A673 (cell line): ENCODE results near the gene OXTR. TPM values are rescaled to one million over a fixed set of nuclear protein-coding genes. Genes with fewer than 3 reads are reported as not detected.

ENCODE experiments used
- BruUV-seq: library from RNA; stranded (reverse); fragments of 400-500 nt; replicated peaks from 2 replicates; lab custom pipeline; 2021; lab: Mats Ljungman, UMichigan
- CTCF ChIA-PET: fragments of 300-600 bp; sonication (Branson Sonifier 250); formaldehyde crosslinking; loops from one replicate; lab custom pipeline; 2022; ENCODE audit warnings: antibody characterized with exemption; lab: Charles Lee
- POLR2A ChIA-PET: fragments of 300-600 bp; sonication (Branson Sonifier 250); formaldehyde crosslinking; loops from one replicate; lab custom pipeline; 2022; ENCODE audit warnings: antibody characterized with exemption; ENCODE audit not compliant: low non-redundant PET; lab: Charles Lee
- DNase-seq: peaks from one replicate; pipeline ENCODE4 v3.0.0-alpha.2; 2015; ENCODE audit warnings: low spot score
- H3K27ac ChIP-seq: fragments of 200-600 bp; sonication (generic); 2 replicates; pipeline ENCODE4 v1.5.1; 2016; ENCODE audit warnings: mixed run types, low read depth, mild to moderate bottlenecking, mixed read lengths, antibody characterized with exemption, low read length; ENCODE audit not compliant: poor library complexity, severe bottlenecking
- H3K27me3 ChIP-seq: fragments of 200-600 bp; sonication (generic); replicated peaks from 2 replicates; pipeline ENCODE4 v1.6.1; 2017; ENCODE audit warnings: mixed run types, low read depth, mild to moderate bottlenecking, mixed read lengths, antibody characterized with exemption, low read length; ENCODE audit not compliant: insufficient read depth, poor library complexity
- H3K36me3 ChIP-seq: fragments of 200-600 bp; sonication (generic); 2 replicates; pipeline ENCODE4 v1.6.1; 2016; ENCODE audit warnings: mixed run types, mild to moderate bottlenecking, mixed read lengths, antibody characterized with exemption, low read length; ENCODE audit not compliant: insufficient read depth, poor library complexity, severe bottlenecking
- H3K4me1 ChIP-seq: fragments of 200-600 bp; sonication (generic); 2 replicates; pipeline ENCODE4 v1.6.1; 2017; ENCODE audit warnings: mixed run types, mild to moderate bottlenecking, mixed read lengths, antibody characterized with exemption, low read length; ENCODE audit not compliant: insufficient read depth, poor library complexity, severe bottlenecking
- H3K4me3 ChIP-seq: fragments of 200-600 bp; sonication (generic); 2 replicates; pipeline ENCODE4 v1.5.1; 2016; ENCODE audit warnings: low read depth, mixed run types, mild to moderate bottlenecking, mixed read lengths, low read length; ENCODE audit not compliant: poor library complexity, severe bottlenecking
- H3K9me3 ChIP-seq: fragments of 200-600 bp; sonication (generic); 2 replicates; pipeline ENCODE4 v1.6.1; 2016; ENCODE audit warnings: mixed run types, low read depth, mild to moderate bottlenecking, mixed read lengths, antibody characterized with exemption, low read length; ENCODE audit not compliant: poor library complexity, severe bottlenecking
- EZH2 ChIP-seq: fragments of 200-600 bp; sonication (generic); IDR thresholded peaks from 2 replicates; pipeline ENCODE4 v1.6.1; 2017; ENCODE audit warnings: borderline replicate concordance, low read depth, mild to moderate bottlenecking, mixed read lengths, antibody characterized with exemption, low read length; ENCODE audit not compliant: poor library complexity, severe bottlenecking
- intact Hi-C: fragments of 100-400 bp; cut with micrococcal nuclease; formaldehyde crosslinking; loops from one replicate; pipeline ENCODE4 v1.10.0; 2022; ENCODE audit not compliant: unreplicated experiment
- total RNA-seq: library from RNA; stranded (reverse); gene quantifications from 2 replicates; pipeline ENCODE4 v1.2.3, GENCODE V29; 2021
- TF ChIP-seq, protein P1 (sequence below): fragments of 300-800, 200-600 bp; sonication (generic); conservative IDR thresholded peaks from 2 replicates; pipeline ENCODE4 v1.5.1; 2017; ENCODE audit warnings: low read depth, mild to moderate bottlenecking, antibody characterized with exemption, low read length, moderate library complexity, mixed read lengths

The OXTR gene
- total RNA-seq, 1 experiment from 2014 or later = 6.5 TPM

DNA sequence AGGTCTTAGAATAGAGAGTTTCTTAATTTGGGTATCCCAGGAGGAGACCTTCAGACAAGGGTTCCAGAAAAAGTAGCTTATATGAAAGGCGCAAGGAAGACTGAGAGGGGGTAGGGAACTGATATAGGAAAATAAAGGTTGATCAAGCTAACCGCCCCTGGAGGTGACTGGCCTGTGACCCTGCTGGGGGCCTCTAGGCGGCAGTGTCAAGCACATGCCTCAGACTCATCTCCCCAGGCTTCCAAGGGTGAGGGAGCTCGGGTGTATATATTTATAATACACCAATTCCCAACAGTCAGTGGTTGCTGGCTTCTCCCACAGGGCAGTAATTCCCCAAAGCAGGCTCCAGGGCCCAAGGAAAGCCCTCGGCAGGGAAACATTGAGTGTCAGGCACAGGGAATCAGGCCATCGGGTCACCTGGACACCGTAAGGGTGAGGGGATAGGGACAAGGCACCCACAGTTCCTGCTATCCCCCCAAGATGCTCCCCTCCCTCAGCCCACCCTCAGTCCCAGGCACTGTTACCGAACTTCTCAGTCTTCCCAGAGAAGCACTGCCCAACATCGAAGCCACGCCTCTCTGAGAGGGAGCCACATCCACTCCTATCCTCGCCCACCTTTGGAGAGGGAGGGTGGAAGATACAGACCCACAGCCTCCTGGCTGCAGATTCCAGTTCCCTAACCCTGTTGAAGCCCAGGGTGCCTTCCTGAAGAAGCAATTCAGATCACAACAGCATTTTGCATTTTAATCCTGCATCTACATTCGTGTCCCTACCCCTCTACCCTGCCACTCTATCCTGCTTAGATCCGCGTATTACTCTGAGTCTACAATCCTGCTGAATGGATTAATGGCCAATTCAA, 55.3 kb downstream of the OXTR start:
- no peak overlapping the region for H3K27ac ChIP-seq
- no peaks in the 10 kb centered on the region for H3K4me1 ChIP-seq
- no peaks in the 10 kb centered on the region for H3K27me3 ChIP-seq
- H3K36me3 ChIP-seq = no peaks in the 10 kb centered on the region
- intact Hi-C loops = no loop called here
- H3K9me3 ChIP-seq = no peaks in the 10 kb centered on the region
- DNase-seq = peak; percentile 35
- no peak overlapping the region for H3K4me3 ChIP-seq
- no TSS peak for BruUV-seq
- TF ChIP-seq, protein P1, sequence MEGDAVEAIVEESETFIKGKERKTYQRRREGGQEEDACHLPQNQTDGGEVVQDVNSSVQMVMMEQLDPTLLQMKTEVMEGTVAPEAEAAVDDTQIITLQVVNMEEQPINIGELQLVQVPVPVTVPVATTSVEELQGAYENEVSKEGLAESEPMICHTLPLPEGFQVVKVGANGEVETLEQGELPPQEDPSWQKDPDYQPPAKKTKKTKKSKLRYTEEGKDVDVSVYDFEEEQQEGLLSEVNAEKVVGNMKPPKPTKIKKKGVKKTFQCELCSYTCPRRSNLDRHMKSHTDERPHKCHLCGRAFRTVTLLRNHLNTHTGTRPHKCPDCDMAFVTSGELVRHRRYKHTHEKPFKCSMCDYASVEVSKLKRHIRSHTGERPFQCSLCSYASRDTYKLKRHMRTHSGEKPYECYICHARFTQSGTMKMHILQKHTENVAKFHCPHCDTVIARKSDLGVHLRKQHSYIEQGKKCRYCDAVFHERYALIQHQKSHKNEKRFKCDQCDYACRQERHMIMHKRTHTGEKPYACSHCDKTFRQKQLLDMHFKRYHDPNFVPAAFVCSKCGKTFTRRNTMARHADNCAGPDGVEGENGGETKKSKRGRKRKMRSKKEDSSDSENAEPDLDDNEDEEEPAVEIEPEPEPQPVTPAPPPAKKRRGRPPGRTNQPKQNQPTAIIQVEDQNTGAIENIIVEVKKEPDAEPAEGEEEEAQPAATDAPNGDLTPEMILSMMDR = peak; percentile 59
- TF ChIP-seq EZH2 = no peak
- CTCF ChIA-PET = interaction anchor here (1.1 kb wide), 1 partner anchor 50 kb away, joined by 3 read pairs; no protein-coding TSS in a partner anchor
- POLR2A ChIA-PET = no interaction called here

DNA sequence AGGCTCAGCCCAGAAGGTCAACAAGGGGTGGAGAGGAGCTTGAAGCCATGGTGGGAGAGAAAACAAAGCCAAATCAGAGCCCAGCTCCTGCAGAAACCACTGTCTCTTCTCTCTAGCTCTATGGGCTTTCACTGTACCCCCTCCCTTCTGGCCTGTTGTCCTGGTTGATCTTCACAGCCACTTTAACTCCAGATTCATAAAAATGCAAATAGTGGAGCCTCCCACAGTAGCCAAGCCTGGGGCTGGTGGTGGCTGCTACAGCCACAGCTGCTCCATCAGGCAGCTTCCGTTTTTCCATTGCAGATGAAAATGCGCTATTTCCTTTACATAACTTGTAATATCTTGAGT, 56.5 kb downstream of the OXTR start:
- Histone ChIP-seq H3K27me3 (no peaks in the 10 kb centered on the region), H3K4me1 (no peaks in the 10 kb centered on the region), H3K27ac (no peak overlapping the region), H3K36me3 (no peaks in the 10 kb centered on the region), H3K4me3 (no peak overlapping the region), H3K9me3 (no peaks in the 10 kb centered on the region)
- no TSS peak for BruUV-seq
- intact Hi-C loops = no loop called here
- no peak for TF ChIP-seq EZH2
- TF ChIP-seq, protein P1 = no peak
- CTCF ChIA-PET = interaction anchor here (0.6 kb wide), 1 partner anchor 276 kb away, joined by 4 read pairs; no protein-coding TSS in a partner anchor
- POLR2A ChIA-PET = no interaction called here
- DNase-seq = no peak

DNA sequence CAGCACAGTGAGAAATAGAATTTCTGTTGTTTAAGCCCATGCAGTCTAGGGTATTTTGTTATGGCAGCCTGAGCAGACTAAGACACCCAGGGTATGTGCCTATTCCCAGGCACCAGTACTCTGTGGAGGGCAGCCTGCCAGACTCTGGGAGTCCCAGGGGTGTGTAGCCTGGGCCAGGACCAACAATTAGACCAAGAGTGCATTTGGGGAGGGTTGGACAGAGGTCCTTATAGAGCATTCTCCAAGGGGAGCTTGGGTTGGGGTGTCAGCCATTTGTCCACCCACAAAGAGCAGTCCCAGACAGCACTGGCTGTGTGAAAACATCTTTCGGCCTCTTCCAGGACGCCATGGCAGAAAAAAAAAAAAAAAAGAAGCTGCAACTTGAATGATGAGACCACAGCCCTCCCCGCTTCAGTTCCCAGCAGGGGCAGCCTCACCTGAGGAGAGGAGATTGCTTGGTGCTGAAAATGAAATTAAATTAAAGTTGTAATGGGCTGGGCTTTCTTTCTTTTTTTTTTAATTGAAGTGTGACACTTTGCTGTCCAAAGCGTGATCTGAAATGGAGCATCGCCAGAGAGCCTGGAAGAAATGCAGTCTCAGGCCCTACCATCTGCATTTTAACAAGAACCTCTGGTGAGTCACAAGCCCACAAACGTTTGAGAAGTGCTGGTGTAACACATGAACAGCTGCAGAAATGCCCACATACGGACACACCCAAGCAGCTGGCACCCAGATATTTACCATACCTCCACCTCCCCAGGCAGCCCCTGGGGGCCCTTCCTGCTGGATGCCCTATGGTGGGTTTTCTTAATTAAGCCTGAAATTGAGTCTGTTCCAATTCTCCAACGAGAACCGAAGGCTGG, 57.1 kb downstream of the OXTR start:
- H3K27me3 ChIP-seq = no peaks in the 10 kb centered on the region
- intact Hi-C loops = no loop called here
- H3K4me3 ChIP-seq = no peak overlapping the region
- DNase-seq = peak; percentile 5
- BruUV-seq = no TSS peak
- H3K4me1 ChIP-seq = no peaks in the 10 kb centered on the region
- no peaks in the 10 kb centered on the region for H3K9me3 ChIP-seq
- no peaks in the 10 kb centered on the region for H3K36me3 ChIP-seq
- CTCF ChIA-PET = interaction anchor here (0.6 kb wide), 1 partner anchor 275 kb away, joined by 4 read pairs; no protein-coding TSS in a partner anchor
- POLR2A ChIA-PET = no interaction called here
- H3K27ac ChIP-seq = no peak overlapping the region
- TF ChIP-seq, protein P1 = no peak
- TF ChIP-seq EZH2 = no peak
